D721Med (cell line): ENCODE measurements around the gene FAM234B.

ENCODE experiments used
- DNase-seq: peaks from one replicate; pipeline ENCODE4 v3.0.0; 2011; ENCODE audit warnings: low spot score; ENCODE audit not compliant: insufficient read length
- FAIRE-seq: peaks from 2 replicates; lab custom pipeline; 2011; peaks lifted over from hg19 to GRCh38; lab: Jason Lieb, UNC
- TF ChIP-seq, protein P1 (sequence below): IDR thresholded peaks from 2 replicates; pipeline ENCODE4 v1.5.1; 2012; ENCODE audit warnings: mild to moderate bottlenecking, control low read depth; ENCODE audit not compliant: insufficient read depth; ENCODE audit errors: missing control alignments

The FAM234B gene

DNA sequence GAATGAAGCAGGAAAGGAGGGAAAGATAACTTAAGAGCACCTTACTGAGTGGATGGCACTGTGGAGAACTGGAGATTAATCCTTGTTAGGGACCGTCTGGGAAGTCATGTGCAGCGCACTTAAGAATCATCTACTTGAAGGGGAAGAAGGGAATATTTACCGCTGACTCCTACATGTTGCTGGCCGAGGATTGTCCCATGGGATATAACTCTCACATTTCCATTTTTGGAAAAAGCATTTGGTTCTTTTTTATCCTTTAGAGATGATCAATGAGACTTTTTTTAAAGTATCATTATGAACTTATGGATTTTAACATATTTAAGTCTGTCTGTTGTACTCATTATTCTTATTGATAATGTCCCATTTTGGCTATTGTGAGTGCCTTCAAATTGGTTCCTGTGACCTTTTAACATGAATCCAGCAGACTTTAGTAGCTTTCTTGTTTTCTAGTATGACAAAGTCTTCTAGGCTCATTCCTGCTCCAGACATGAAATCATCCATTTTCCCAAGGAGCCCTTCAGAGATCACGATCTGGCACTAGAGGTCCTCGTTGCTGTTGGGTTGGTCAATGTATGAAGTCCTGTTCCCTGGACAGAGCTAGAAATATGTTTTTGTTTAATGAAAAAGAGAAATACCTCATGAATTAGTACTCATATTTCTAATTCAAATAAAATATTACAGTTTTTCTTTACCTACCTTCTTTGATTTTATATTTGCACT lies 20.2 kb upstream of the FAM234B start:
- TF ChIP-seq, protein P1, sequence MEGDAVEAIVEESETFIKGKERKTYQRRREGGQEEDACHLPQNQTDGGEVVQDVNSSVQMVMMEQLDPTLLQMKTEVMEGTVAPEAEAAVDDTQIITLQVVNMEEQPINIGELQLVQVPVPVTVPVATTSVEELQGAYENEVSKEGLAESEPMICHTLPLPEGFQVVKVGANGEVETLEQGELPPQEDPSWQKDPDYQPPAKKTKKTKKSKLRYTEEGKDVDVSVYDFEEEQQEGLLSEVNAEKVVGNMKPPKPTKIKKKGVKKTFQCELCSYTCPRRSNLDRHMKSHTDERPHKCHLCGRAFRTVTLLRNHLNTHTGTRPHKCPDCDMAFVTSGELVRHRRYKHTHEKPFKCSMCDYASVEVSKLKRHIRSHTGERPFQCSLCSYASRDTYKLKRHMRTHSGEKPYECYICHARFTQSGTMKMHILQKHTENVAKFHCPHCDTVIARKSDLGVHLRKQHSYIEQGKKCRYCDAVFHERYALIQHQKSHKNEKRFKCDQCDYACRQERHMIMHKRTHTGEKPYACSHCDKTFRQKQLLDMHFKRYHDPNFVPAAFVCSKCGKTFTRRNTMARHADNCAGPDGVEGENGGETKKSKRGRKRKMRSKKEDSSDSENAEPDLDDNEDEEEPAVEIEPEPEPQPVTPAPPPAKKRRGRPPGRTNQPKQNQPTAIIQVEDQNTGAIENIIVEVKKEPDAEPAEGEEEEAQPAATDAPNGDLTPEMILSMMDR = peak; percentile 74
- no peak for DNase-seq
- no peak for FAIRE-seq

DNA sequence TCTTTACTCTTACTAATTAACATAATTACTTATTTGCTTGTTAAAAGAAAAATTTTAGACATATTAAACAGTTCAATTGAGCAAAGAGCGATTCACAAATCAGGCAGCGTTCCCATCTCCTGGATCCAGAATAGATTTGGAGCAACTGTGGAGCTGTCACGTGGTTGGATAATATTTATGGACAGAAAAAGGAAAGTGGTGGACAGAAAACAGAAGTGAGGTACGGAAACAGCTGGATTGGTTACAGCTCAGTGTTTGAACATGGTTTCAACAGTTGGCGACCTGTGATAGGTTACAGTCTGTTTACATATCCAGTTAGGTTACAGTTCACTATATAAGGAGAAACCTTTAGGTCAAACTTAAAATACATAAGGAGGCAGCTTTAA lies 19.7 kb upstream of the FAM234B start:
- DNase-seq (no peak), FAIRE-seq (no peak)
- TF ChIP-seq, protein P1 = no peak

- TF ChIP-seq, protein P1 = no peak
- FAIRE-seq (no peak), DNase-seq (no peak)
These were observed 17.9 kb upstream of the FAM234B start for GRCh38 chr12:13026286-13026685.

DNA sequence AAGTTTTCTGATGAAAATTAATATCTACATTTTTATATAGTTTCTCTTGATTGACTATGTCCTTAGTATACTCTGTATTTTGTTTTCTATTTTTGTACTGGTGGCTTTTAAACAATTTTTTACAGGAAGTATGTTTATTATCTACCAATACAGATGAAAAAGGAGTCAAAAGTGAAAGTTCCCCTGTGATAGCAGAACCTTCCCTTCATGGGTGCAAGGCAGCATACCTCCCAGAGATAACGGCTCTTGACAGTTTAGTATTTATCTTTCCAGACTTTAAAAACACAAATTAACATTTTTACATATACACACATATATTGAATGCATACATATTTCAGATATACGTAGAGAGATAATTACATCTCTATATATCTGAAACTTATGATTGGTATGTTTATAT lies 17.1 kb upstream of the FAM234B start:
- FAIRE-seq = no peak
- TF ChIP-seq, protein P1 = no peak
- no peak for DNase-seq

- no peak for FAIRE-seq
- TF ChIP-seq, protein P1 = no peak
These were observed 16.7 kb upstream of the FAM234B start for GRCh38 chr12:13027508-13027907.

DNA sequence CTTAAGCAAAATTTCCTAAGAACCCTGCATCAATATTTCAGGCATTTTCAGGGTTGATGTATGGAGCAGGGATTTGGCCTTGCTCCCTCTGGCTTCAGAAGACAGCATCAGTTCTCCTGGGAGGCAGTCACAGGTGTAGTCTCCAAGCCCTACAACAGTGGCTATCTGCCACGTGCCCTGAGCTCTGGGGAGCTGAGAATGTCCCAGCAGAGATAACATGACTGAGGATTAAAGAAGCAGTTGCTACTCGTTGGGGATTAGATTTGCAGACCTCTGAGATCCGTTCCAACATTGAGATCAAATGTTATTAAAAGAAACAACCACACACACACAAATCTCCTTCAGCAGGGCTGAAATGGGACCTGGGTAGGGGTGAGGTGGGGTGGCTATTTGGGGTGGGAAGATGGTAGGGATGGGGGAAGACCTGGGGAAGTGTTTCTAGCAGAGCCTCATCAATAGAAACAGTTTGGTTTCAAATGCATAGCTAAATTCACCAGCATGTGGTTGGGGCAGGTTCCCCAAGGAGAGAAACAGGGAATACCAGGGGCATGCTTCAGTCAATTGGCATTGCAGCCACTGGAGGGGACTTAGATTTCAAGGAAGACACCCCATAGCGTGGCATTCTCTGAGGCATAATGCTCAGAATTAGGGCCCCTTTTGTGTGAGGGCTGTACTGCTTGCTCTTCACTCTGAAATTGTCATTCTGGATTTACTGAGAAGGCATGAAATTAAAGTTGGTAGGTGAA lies 15.2 kb upstream of the FAM234B start:
- DNase-seq (no peak), FAIRE-seq (no peak)
- TF ChIP-seq, protein P1 = no peak

More at GRCh38 chr12:13027508-13027907, 16.7 kb upstream of the FAM234B start:
- DNase-seq = no peak
